GM23338 (cell line): ENCODE data around the gene A3GALT2. TPM values are rescaled to one million over a fixed set of nuclear protein-coding genes. Genes with fewer than 3 reads are reported as not detected.

Source experiments
- ATAC-seq: fragments of 200-7000 bp; cut with Tn5 transposase; 3 replicates; pipeline ENCODE4 v1.9.1; 2020
- DNase-seq: peaks from one replicate; pipeline ENCODE4 v3.0.0-alpha.2; 2015; ENCODE audit warnings: low spot score
- H2AFZ ChIP-seq: fragments of 200-600 bp; sonication (generic); 2 replicates; pipeline ENCODE4 v1.8.0; 2016; ENCODE audit warnings: antibody characterized with exemption, mild to moderate bottlenecking, moderate library complexity
- H3F3A ChIP-seq: fragments of 200-600 bp; sonication (generic); replicated peaks from 2 replicates; pipeline ENCODE4 v1.8.0; 2017; ENCODE audit warnings: antibody characterized with exemption, mixed run types, low read depth
- H3K27ac ChIP-seq: fragments of 200-600 bp; sonication (generic); 2 replicates; pipeline ENCODE4 v1.6.1; 2016; ENCODE audit warnings: low read depth
- H3K27me3 ChIP-seq: fragments of 200-600 bp; sonication (generic); 2 replicates; pipeline ENCODE4 v1.8.0; 2016; ENCODE audit warnings: mild to moderate bottlenecking, mixed run types, moderate library complexity; ENCODE audit not compliant: insufficient read depth
- H3K36me3 ChIP-seq: fragments of 200-600 bp; sonication (generic); 2 replicates; pipeline ENCODE4 v1.8.0; 2016; ENCODE audit warnings: mild to moderate bottlenecking; ENCODE audit not compliant: insufficient read depth
- H3K4me1 ChIP-seq: fragments of 200-600 bp; sonication (generic); 2 replicates; pipeline ENCODE4 v1.8.0; 2016; ENCODE audit warnings: mild to moderate bottlenecking, moderate library complexity; ENCODE audit not compliant: insufficient read depth
- H3K4me2 ChIP-seq: fragments of 200-600 bp; sonication (generic); 2 replicates; pipeline ENCODE4 v1.7.1; 2017; ENCODE audit warnings: mixed run types
- H3K4me3 ChIP-seq: fragments of 200-600 bp; sonication (generic); 2 replicates; pipeline ENCODE4 v1.6.1; 2016; ENCODE audit warnings: mixed run types
- H3K79me2 ChIP-seq: fragments of 200-600 bp; sonication (generic); replicated peaks from 2 replicates; pipeline ENCODE4 v1.8.0; 2017; ENCODE audit warnings: mild to moderate bottlenecking; ENCODE audit not compliant: insufficient read depth
- H3K9me2 ChIP-seq: fragments of 200-600 bp; sonication (generic); 2 replicates; pipeline ENCODE4 v1.8.0; 2017; ENCODE audit not compliant: insufficient read depth
- H4K20me1 ChIP-seq: fragments of 200-600 bp; sonication (generic); replicated peaks from 2 replicates; pipeline ENCODE4 v1.8.0; 2017; ENCODE audit warnings: mild to moderate bottlenecking; ENCODE audit not compliant: insufficient read depth
- H3K27ac Mint-ChIP-seq: 2 replicates; pipeline ENCODE4 v1.8.0; 2020; ENCODE audit warnings: inconsistent platforms, mild to moderate bottlenecking, moderate library complexity, mixed read lengths
- H3K27me3 Mint-ChIP-seq: 3 replicates; pipeline ENCODE4 v1.8.0; 2022; ENCODE audit warnings: low read depth, mild to moderate bottlenecking, moderate library complexity, mixed read lengths, inconsistent platforms; ENCODE audit not compliant: insufficient read depth, poor library complexity
- H3K36me3 Mint-ChIP-seq: 3 replicates; pipeline ENCODE4 v1.8.0; 2021; ENCODE audit warnings: low read depth, mild to moderate bottlenecking, inconsistent platforms, moderate library complexity, mixed read lengths
- H3K4me1 Mint-ChIP-seq: 3 replicates; pipeline ENCODE4 v1.8.0; 2020; ENCODE audit warnings: mild to moderate bottlenecking, inconsistent platforms, mixed read lengths
- H3K4me3 Mint-ChIP-seq: 3 replicates; pipeline ENCODE4 v1.8.0; 2021; ENCODE audit warnings: moderate library complexity, mild to moderate bottlenecking, inconsistent platforms, mixed read lengths
- H3K9me3 Mint-ChIP-seq: 3 replicates; pipeline ENCODE4 v1.8.0; 2020; ENCODE audit warnings: moderate library complexity, mild to moderate bottlenecking, inconsistent platforms, mixed read lengths
- CREB1 ChIP-seq: fragments of 250-450 bp; sonication (Bioruptor Pico); IDR thresholded peaks from 2 replicates; pipeline ENCODE4 v1.5.0; 2020; ENCODE audit warnings: low read depth, mild to moderate bottlenecking, moderate library complexity
- CTCF ChIP-seq, 2 experiments: fragments of 200-600 bp in 1 of 2; sonication (generic) in 1 of 2; conservative IDR thresholded peaks; 2 replicates each; pipeline versions ENCODE4 v1.5.1 to v1.6.1; 2016 to 2017; ENCODE audit warnings: antibody characterized with exemption in 2 of 2, low read depth in 2 of 2, mild to moderate bottlenecking in 2 of 2, moderate library complexity in 1 of 2
- ETS1 ChIP-seq: IDR thresholded peaks from 2 replicates; pipeline ENCODE4 v1.6.1; 2016; ENCODE audit warnings: antibody characterized with exemption
- EZH2 ChIP-seq: fragments of 200-600 bp; sonication (generic); IDR thresholded peaks from one replicate; pipeline ENCODE4 v1.8.0; 2017; ENCODE audit warnings: antibody characterized with exemption, mild to moderate bottlenecking, low read depth; ENCODE audit not compliant: unreplicated experiment
- EZH2phosphoT487 ChIP-seq: fragments of 200-600 bp; sonication (generic); IDR thresholded peaks from one replicate; pipeline ENCODE4 v1.8.1; 2018; ENCODE audit warnings: antibody characterized with exemption; ENCODE audit not compliant: unreplicated experiment
- JUNB ChIP-seq: IDR thresholded peaks from one replicate; pipeline ENCODE4 v1.6.1; 2016; ENCODE audit warnings: antibody characterized with exemption; ENCODE audit not compliant: unreplicated experiment
- NANOG ChIP-seq: IDR thresholded peaks from 2 replicates; pipeline ENCODE4 v1.6.1; 2016; ENCODE audit warnings: antibody characterized with exemption, borderline replicate concordance
- POLR2AphosphoS5 ChIP-seq: IDR thresholded peaks from 2 replicates; pipeline ENCODE4 v1.6.1; 2016; ENCODE audit warnings: antibody characterized with exemption, low read depth
- REST ChIP-seq: IDR thresholded peaks from one replicate; pipeline ENCODE4 v1.6.1; 2018; ENCODE audit warnings: antibody characterized with exemption; ENCODE audit not compliant: unreplicated experiment
- STAT1 ChIP-seq: IDR thresholded peaks from one replicate; pipeline ENCODE4 v1.6.1; 2016; ENCODE audit warnings: antibody characterized with exemption; ENCODE audit not compliant: unreplicated experiment
- ZNF114 ChIP-seq: fragments of 250-450 bp; sonication (Bioruptor Pico); IDR thresholded peaks from 2 replicates; pipeline ENCODE4 v1.5.0; 2020; ENCODE audit warnings: mild to moderate bottlenecking, moderate library complexity
- ZNF331 ChIP-seq: fragments of 250-450 bp; sonication (Bioruptor Pico); IDR thresholded peaks from 2 replicates; pipeline ENCODE4 v1.5.0; 2020; ENCODE audit warnings: low read depth, mild to moderate bottlenecking, moderate library complexity
- polyA plus RNA-seq: library from polyadenylated mRNA; unstranded; fragments of >200 nt; fragmentation: Nextera tagmentation; extraction: Ambion mirVana; gene quantifications from 2 replicates; pipeline ENCODE4 v1.2.1, GENCODE V29; 2016
- total RNA-seq: library from RNA; depleted of rRNA; stranded (reverse); fragments of >200 nt; shearing (Covaris generic); gene quantifications from 2 replicates; pipeline ENCODE4 v1.2.3, GENCODE V29; 2014
- TF ChIP-seq, protein P1 (sequence below): fragments of 250-450 bp; sonication (Bioruptor Pico); IDR thresholded peaks from 2 replicates; pipeline ENCODE4 v1.5.0; 2020; ENCODE audit warnings: mild to moderate bottlenecking, moderate library complexity

Gene A3GALT2
- total and polyA plus RNA-seq, 2 experiments from 2014 or later, result not detected

DNA sequence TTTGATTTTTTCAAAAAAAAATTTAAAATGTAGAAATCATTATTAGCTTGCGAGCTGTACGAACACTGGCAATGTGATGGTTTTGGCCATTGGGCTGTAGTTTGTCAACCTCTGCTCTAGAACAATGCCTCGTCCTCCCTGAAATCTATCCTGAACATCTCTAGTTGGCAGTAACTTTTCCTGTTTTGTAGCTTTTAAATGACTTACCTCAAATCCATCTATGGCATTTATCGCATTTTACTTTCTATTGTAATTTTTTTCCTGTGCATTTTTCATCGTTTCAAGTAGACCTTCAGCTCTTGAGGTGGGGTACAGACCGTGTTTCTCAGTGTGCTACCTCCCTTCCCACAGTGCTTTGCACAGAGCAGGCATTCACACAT, 30.4 kb upstream of the A3GALT2 start:
- Mint-ChIP-seq H3K27me3 (peaks cover 85% of the 10 kb centered on the region), H3K4me3 (no peak overlapping the region), H3K4me1 (peaks cover 35% of the 10 kb centered on the region), H3K36me3 (no peaks in the 10 kb centered on the region; the same call in 2 of the 3 replicates), H3K27ac (no peak overlapping the region), H3K9me3 (no peaks in the 10 kb centered on the region)
- Histone ChIP-seq H3K4me2 (no peak overlapping the region), H3K4me1 (peaks cover 25% of the 10 kb centered on the region), H3K79me2 (no peaks in the 10 kb centered on the region), H3K27me3 (peaks cover 87% of the 10 kb centered on the region), H3K27ac (no peak overlapping the region), H3K4me3 (no peak overlapping the region), H4K20me1 (peaks cover 32% of the 10 kb centered on the region), H2AFZ (no peak overlapping the region), H3K36me3 (no peaks in the 10 kb centered on the region), H3K9me2 (no peaks in the 10 kb centered on the region), H3F3A (peaks cover 12% of the 10 kb centered on the region)
- DNase-seq, result no peak
- ATAC-seq, result no peak
- TF ChIP-seq ETS1, result no peak
- no peak for TF ChIP-seq NANOG
- TF ChIP-seq EZH2phosphoT487, result no peak
- TF ChIP-seq ZNF331 (CRISPR knock-in tag), result no peak
- TF ChIP-seq CTCF (conservative IDR thresholded peaks at IDR 0.05; ENCODE audit: low read depth in 2 of 2), result no peak
- TF ChIP-seq EZH2, result no peak
- no peak for TF ChIP-seq JUNB
- no peak for TF ChIP-seq REST
- TF ChIP-seq, protein P1, sequence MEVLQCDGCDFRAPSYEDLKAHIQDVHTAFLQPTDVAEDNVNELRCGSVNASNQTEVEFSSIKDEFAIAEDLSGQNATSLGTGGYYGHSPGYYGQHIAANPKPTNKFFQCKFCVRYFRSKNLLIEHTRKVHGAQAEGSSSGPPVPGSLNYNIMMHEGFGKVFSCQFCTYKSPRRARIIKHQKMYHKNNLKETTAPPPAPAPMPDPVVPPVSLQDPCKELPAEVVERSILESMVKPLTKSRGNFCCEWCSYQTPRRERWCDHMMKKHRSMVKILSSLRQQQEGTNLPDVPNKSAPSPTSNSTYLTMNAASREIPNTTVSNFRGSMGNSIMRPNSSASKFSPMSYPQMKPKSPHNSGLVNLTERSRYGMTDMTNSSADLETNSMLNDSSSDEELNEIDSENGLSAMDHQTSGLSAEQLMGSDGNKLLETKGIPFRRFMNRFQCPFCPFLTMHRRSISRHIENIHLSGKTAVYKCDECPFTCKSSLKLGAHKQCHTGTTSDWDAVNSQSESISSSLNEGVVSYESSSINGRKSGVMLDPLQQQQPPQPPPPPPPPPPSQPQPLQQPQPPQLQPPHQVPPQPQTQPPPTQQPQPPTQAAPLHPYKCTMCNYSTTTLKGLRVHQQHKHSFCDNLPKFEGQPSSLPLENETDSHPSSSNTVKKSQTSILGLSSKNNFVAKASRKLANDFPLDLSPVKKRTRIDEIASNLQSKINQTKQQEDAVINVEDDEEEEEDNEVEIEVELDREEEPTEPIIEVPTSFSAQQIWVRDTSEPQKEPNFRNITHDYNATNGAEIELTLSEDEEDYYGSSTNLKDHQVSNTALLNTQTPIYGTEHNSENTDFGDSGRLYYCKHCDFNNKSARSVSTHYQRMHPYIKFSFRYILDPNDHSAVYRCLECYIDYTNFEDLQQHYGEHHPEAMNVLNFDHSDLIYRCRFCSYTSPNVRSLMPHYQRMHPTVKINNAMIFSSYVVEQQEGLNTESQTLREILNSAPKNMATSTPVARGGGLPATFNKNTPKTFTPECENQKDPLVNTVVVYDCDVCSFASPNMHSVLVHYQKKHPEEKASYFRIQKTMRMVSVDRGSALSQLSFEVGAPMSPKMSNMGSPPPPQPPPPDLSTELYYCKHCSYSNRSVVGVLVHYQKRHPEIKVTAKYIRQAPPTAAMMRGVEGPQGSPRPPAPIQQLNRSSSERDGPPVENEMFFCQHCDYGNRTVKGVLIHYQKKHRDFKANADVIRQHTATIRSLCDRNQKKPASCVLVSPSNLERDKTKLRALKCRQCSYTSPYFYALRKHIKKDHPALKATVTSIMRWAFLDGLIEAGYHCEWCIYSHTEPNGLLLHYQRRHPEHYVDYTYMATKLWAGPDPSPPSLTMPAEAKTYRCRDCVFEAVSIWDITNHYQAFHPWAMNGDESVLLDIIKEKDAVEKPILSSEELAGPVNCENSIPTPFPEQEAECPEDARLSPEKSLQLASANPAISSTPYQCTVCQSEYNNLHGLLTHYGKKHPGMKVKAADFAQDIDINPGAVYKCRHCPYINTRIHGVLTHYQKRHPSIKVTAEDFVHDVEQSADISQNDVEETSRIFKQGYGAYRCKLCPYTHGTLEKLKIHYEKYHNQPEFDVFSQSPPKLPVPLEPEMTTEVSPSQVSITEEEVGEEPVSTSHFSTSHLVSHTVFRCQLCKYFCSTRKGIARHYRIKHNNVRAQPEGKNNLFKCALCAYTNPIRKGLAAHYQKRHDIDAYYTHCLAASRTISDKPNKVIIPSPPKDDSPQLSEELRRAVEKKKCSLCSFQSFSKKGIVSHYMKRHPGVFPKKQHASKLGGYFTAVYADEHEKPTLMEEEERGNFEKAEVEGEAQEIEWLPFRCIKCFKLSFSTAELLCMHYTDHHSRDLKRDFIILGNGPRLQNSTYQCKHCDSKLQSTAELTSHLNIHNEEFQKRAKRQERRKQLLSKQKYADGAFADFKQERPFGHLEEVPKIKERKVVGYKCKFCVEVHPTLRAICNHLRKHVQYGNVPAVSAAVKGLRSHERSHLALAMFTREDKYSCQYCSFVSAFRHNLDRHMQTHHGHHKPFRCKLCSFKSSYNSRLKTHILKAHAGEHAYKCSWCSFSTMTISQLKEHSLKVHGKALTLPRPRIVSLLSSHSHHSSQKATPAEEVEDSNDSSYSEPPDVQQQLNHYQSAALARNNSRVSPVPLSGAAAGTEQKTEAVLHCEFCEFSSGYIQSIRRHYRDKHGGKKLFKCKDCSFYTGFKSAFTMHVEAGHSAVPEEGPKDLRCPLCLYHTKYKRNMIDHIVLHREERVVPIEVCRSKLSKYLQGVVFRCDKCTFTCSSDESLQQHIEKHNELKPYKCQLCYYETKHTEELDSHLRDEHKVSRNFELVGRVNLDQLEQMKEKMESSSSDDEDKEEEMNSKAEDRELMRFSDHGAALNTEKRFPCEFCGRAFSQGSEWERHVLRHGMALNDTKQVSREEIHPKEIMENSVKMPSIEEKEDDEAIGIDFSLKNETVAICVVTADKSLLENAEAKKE (CRISPR knock-in tag), result no peak
- no peak for TF ChIP-seq CREB1 (CRISPR knock-in tag)
- no peak for TF ChIP-seq ZNF114 (CRISPR knock-in tag)
- no peak for TF ChIP-seq POLR2AphosphoS5
- no peak for TF ChIP-seq STAT1
